GM23338 (cell line): ENCODE results near the gene FBXL20.

Source experiments
- CREB1 ChIP-seq: fragments of 250-450 bp; sonication (Bioruptor Pico); IDR thresholded peaks from 2 replicates; pipeline ENCODE4 v1.5.0; 2020; ENCODE audit warnings: low read depth, mild to moderate bottlenecking, moderate library complexity
- CTCF ChIP-seq, 2 experiments: fragments of 200-600 bp in 1 of 2; sonication (generic) in 1 of 2; conservative IDR thresholded peaks; 2 replicates each; pipeline versions ENCODE4 v1.5.1 to v1.6.1; 2016 to 2017; ENCODE audit warnings: antibody characterized with exemption in 2 of 2, low read depth in 2 of 2, mild to moderate bottlenecking in 2 of 2, moderate library complexity in 1 of 2
- ETS1 ChIP-seq: IDR thresholded peaks from 2 replicates; pipeline ENCODE4 v1.6.1; 2016; ENCODE audit warnings: antibody characterized with exemption
- EZH2 ChIP-seq: fragments of 200-600 bp; sonication (generic); IDR thresholded peaks from one replicate; pipeline ENCODE4 v1.8.0; 2017; ENCODE audit warnings: antibody characterized with exemption, mild to moderate bottlenecking, low read depth; ENCODE audit not compliant: unreplicated experiment
- EZH2phosphoT487 ChIP-seq: fragments of 200-600 bp; sonication (generic); IDR thresholded peaks from one replicate; pipeline ENCODE4 v1.8.1; 2018; ENCODE audit warnings: antibody characterized with exemption; ENCODE audit not compliant: unreplicated experiment
- JUNB ChIP-seq: IDR thresholded peaks from one replicate; pipeline ENCODE4 v1.6.1; 2016; ENCODE audit warnings: antibody characterized with exemption; ENCODE audit not compliant: unreplicated experiment
- NANOG ChIP-seq: IDR thresholded peaks from 2 replicates; pipeline ENCODE4 v1.6.1; 2016; ENCODE audit warnings: antibody characterized with exemption, borderline replicate concordance
- POLR2AphosphoS5 ChIP-seq: IDR thresholded peaks from 2 replicates; pipeline ENCODE4 v1.6.1; 2016; ENCODE audit warnings: antibody characterized with exemption, low read depth
- REST ChIP-seq: IDR thresholded peaks from one replicate; pipeline ENCODE4 v1.6.1; 2018; ENCODE audit warnings: antibody characterized with exemption; ENCODE audit not compliant: unreplicated experiment
- STAT1 ChIP-seq: IDR thresholded peaks from one replicate; pipeline ENCODE4 v1.6.1; 2016; ENCODE audit warnings: antibody characterized with exemption; ENCODE audit not compliant: unreplicated experiment
- ZNF114 ChIP-seq: fragments of 250-450 bp; sonication (Bioruptor Pico); IDR thresholded peaks from 2 replicates; pipeline ENCODE4 v1.5.0; 2020; ENCODE audit warnings: mild to moderate bottlenecking, moderate library complexity
- ZNF331 ChIP-seq: fragments of 250-450 bp; sonication (Bioruptor Pico); IDR thresholded peaks from 2 replicates; pipeline ENCODE4 v1.5.0; 2020; ENCODE audit warnings: low read depth, mild to moderate bottlenecking, moderate library complexity
- ZNF462 ChIP-seq: fragments of 250-450 bp; sonication (Bioruptor Pico); IDR thresholded peaks from 2 replicates; pipeline ENCODE4 v1.5.0; 2020; ENCODE audit warnings: mild to moderate bottlenecking, moderate library complexity

GRCh38 chr17:39218906-39219305, 182.5 kb downstream of the FBXL20 start:
- no peak for TF ChIP-seq POLR2AphosphoS5
- no peak for TF ChIP-seq CTCF (conservative IDR thresholded peaks at IDR 0.05; ENCODE audit: low read depth in 2 of 2)
- TF ChIP-seq EZH2: no peak
- TF ChIP-seq CREB1 (CRISPR knock-in tag): no peak
- TF ChIP-seq ETS1: no peak
- TF ChIP-seq EZH2phosphoT487: no peak
- no peak for TF ChIP-seq REST
- TF ChIP-seq STAT1: no peak
- no peak for TF ChIP-seq JUNB
- TF ChIP-seq ZNF331: no peak
- TF ChIP-seq NANOG: no peak
- no peak for TF ChIP-seq ZNF114 (CRISPR knock-in tag)
- TF ChIP-seq ZNF462 (CRISPR knock-in tag): no peak
